K562 (cell line): Measurements from ENCODE around the gene PCP2. TPM values are rescaled to one million over a fixed set of nuclear protein-coding genes. Genes with fewer than 3 reads are reported as not detected.

Experiments used
- ATAC-seq: fragments of 200-7000 bp; cut with Tn5 transposase; 3 replicates; pipeline ENCODE4 v1.9.1; 2020; ENCODE audit warnings: moderate library complexity
- BruUV-seq: library from RNA; stranded (reverse); fragments of 400-500 nt; replicated peaks from 2 replicates; lab custom pipeline; 2021; lab: Mats Ljungman, UMichigan
- CTCF ChIA-PET: fragments of 300-600 bp; formaldehyde crosslinking; extraction: SDS; loops from one replicate; lab custom pipeline; 2021; ENCODE audit warnings: low intra/inter-chr PET ratio; lab: Yijun Ruan, JAX
- POLR2A ChIA-PET: fragments of 300-600, 350-650 bp; sonication (Branson Sonifier 250); formaldehyde crosslinking; extraction: SDS; loops from one replicate; lab custom pipeline; 2021; ENCODE audit warnings: antibody characterized with exemption, inconsistent platforms; lab: Yijun Ruan, JAX
- DNase-seq, 4 experiments: peaks; one replicate each; pipeline versions ENCODE4 v3.0.0 to v3.0.0-alpha.2; 2011 to 2018; ENCODE audit warnings: low spot score in 3 of 4, mixed read lengths in 3 of 4; ENCODE audit errors: extremely low read depth in 1 of 4
- FAIRE-seq: peaks from 2 replicates; lab custom pipeline; 2011; peaks lifted over from hg19 to GRCh38; lab: Jason Lieb, UNC
- H2AFZ ChIP-seq: 2 replicates; pipeline ENCODE4 v1.6.0; 2011; ENCODE audit warnings: low read depth, low read length, control low read depth, inconsistent platforms
- H3K27ac ChIP-seq: fragments of 200-600 bp; 3 replicates; pipeline ENCODE4 v1.8.0; 2011; ENCODE audit warnings: low read depth, mild to moderate bottlenecking, control low read depth, inconsistent platforms, low read length, moderate library complexity, mixed read lengths; ENCODE audit errors: extremely low read depth
- H3K27me3 ChIP-seq, 2 experiments: fragments of 300-600 bp in 1 of 2; 2 replicates in 1 of 2; 3 replicates in 1 of 2; pipeline versions ENCODE4 v1.6.0 to v1.8.0; 2011; ENCODE audit warnings: inconsistent platforms in 2 of 2, low read length in 2 of 2, mild to moderate bottlenecking in 1 of 2, mixed read lengths in 1 of 2, moderate library complexity in 1 of 2; ENCODE audit not compliant: control insufficient read depth in 2 of 2, insufficient read depth in 2 of 2
- H3K36me3 ChIP-seq: fragments of 300-600 bp; 3 replicates; pipeline ENCODE4 v1.8.0; 2011; ENCODE audit warnings: mild to moderate bottlenecking, low read length, inconsistent platforms; ENCODE audit not compliant: control insufficient read depth, insufficient read depth
- H3K4me1 ChIP-seq, 2 experiments: fragments of 200-600 bp in 1 of 2; replicated peaks in 1 of 2; 2 replicates in 1 of 2; 3 replicates in 1 of 2; pipeline versions ENCODE4 v1.5.1 to v1.8.0; 2011; ENCODE audit warnings: inconsistent platforms in 2 of 2, low read length in 2 of 2, mild to moderate bottlenecking in 1 of 2, mixed read lengths in 1 of 2, moderate library complexity in 1 of 2; ENCODE audit not compliant: control insufficient read depth in 2 of 2, insufficient read depth in 2 of 2
- H3K4me2 ChIP-seq: 2 replicates; pipeline ENCODE4 v1.6.1; 2011; ENCODE audit warnings: low read length, control low read depth, inconsistent platforms, mixed read lengths; ENCODE audit not compliant: insufficient read depth
- H3K4me3 ChIP-seq: fragments of 200-600 bp; sonication (generic), shearing (Covaris generic); 2 replicates; pipeline ENCODE4 v1.5.1; 2016; ENCODE audit warnings: control low read depth, inconsistent platforms
- H3K79me2 ChIP-seq: fragments of 200-600 bp; 3 replicates; pipeline ENCODE4 v1.8.0; 2011; ENCODE audit warnings: low read length, inconsistent platforms; ENCODE audit not compliant: control insufficient read depth, insufficient read depth
- H3K9ac ChIP-seq, 2 experiments: 2 replicates each; pipeline versions ENCODE4 v1.6.0 to v1.6.1; 2011; ENCODE audit warnings: low read depth in 2 of 2, low read length in 2 of 2, control low read depth in 1 of 2, inconsistent platforms in 1 of 2, mild to moderate bottlenecking in 1 of 2, mixed read lengths in 1 of 2; ENCODE audit not compliant: insufficient read depth in 1 of 2
- H3K9me1 ChIP-seq: one replicate; pipeline ENCODE4 v1.6.0; 2011; ENCODE audit warnings: inconsistent platforms, mild to moderate bottlenecking, low read length, moderate library complexity; ENCODE audit not compliant: control insufficient read depth, insufficient read depth
- H3K9me3 ChIP-seq: replicated peaks from 2 replicates; pipeline ENCODE4 v1.5.1; 2011; ENCODE audit warnings: low read depth, low read length, inconsistent platforms; ENCODE audit not compliant: control insufficient read depth, insufficient read depth
- H4K20me1 ChIP-seq: replicated peaks from 2 replicates; pipeline ENCODE4 v1.6.1; 2011; ENCODE audit warnings: low read length, inconsistent platforms, mixed read lengths; ENCODE audit not compliant: control insufficient read depth, insufficient read depth
- BCL6 ChIP-seq: fragments of 250-450 bp; sonication (Bioruptor Pico); IDR thresholded peaks from 2 replicates; pipeline ENCODE4 v1.4.0; 2020
- CEBPG ChIP-seq, 3 experiments: fragments of 200-800 bp in 1 of 3; sonication (Bioruptor generic) in 1 of 3; sonication (generic) in 1 of 3; formaldehyde crosslinking in 1 of 3; IDR thresholded peaks in 2 of 3; conservative IDR thresholded peaks in 1 of 3; 2 replicates each; pipeline versions ENCODE4 v1.6.1 to v1.8.0; 2016 to 2022; ENCODE audit warnings: missing compliant biosample characterization in 2 of 3, missing genetic modification characterization in 2 of 3, mild to moderate bottlenecking in 1 of 3, missing genetic modification reagents in 1 of 3
- E2F4 ChIP-seq: sonication (generic); formaldehyde crosslinking; IDR thresholded peaks from 2 replicates; pipeline ENCODE4 v1.8.0; 2022; ENCODE audit warnings: mild to moderate bottlenecking, low read depth, missing genetic modification reagents
- ERF ChIP-seq: fragments of 450-650 bp; formaldehyde crosslinking; IDR thresholded peaks from 2 replicates; pipeline ENCODE4 v1.4.0; 2020; ENCODE audit warnings: mild to moderate bottlenecking, mixed read lengths
- ETV1 ChIP-seq: fragments of 450-650 bp; conservative IDR thresholded peaks from 2 replicates; pipeline ENCODE4 v1.6.1; 2016; ENCODE audit warnings: missing genetic modification characterization, control low read depth, low read depth, missing compliant biosample characterization
- HDGF ChIP-seq: fragments of 450-650 bp; IDR thresholded peaks from 2 replicates; pipeline ENCODE4 v1.6.1; 2016
- JUNB ChIP-seq: fragments of 450-650 bp; formaldehyde crosslinking; conservative IDR thresholded peaks from 2 replicates; pipeline ENCODE4 v1.4.0; 2020; ENCODE audit warnings: mild to moderate bottlenecking
- KLF1 ChIP-seq: fragments of 450-650 bp; IDR thresholded peaks from 2 replicates; pipeline ENCODE4 v1.6.1; 2016; ENCODE audit warnings: missing genetic modification characterization, missing compliant biosample characterization
- LARP7 ChIP-seq: fragments of 450-650 bp; IDR thresholded peaks from 2 replicates; pipeline ENCODE4 v1.6.1; 2016
- NR1H2 ChIP-seq: sonication (generic); formaldehyde crosslinking; IDR thresholded peaks from 2 replicates; pipeline ENCODE4 v1.4.0; 2020; ENCODE audit warnings: mild to moderate bottlenecking, missing genetic modification reagents
- RNF219 ChIP-seq: fragments of 250-450 bp; sonication (Bioruptor Pico); IDR thresholded peaks from 2 replicates; pipeline ENCODE4 v1.5.0; 2022; ENCODE audit warnings: mild to moderate bottlenecking
- WHSC1 ChIP-seq: IDR thresholded peaks from one replicate; pipeline ENCODE4 v1.6.1; 2012; ENCODE audit warnings: low read length, control low read depth, inconsistent platforms
- ZBTB17 ChIP-seq: fragments of 450-650 bp; formaldehyde crosslinking; IDR thresholded peaks from 2 replicates; pipeline ENCODE4 v1.4.0; 2020; ENCODE audit warnings: mild to moderate bottlenecking
- ZKSCAN3 ChIP-seq: fragments of 250-450 bp; sonication (Bioruptor Pico); IDR thresholded peaks from 2 replicates; pipeline ENCODE4 v1.4.0; 2020
- ZNF668 ChIP-seq: fragments of 250-450 bp; sonication (Bioruptor Pico); IDR thresholded peaks from 2 replicates; pipeline ENCODE4 v1.8.0; 2022; ENCODE audit warnings: mild to moderate bottlenecking, inconsistent platforms
- ZSCAN29 ChIP-seq: fragments of 450-650 bp; IDR thresholded peaks from 2 replicates; pipeline ENCODE4 v1.6.1; 2017
- WGBS: fragments of 100-300 bp; shearing (Covaris generic); methylation state at CpG from one replicate; pipeline ENCODE4 v1.1.6; 2016; ENCODE audit warnings: low coverage, mixed read lengths; ENCODE audit not compliant: insufficient coverage; ENCODE audit errors: missing lambda C conversion rate; 5-methylcytosine and 5-hydroxymethylcytosine counted together
- in situ Hi-C: fragments of 300-500 bp; cut with MboI; formaldehyde crosslinking; loops from 4 replicates; pipeline ENCODE4 v1.15.0; 2018; ENCODE audit warnings: inconsistent platforms, mixed read lengths
- intact Hi-C: fragments of 100-400 bp; cut with micrococcal nuclease; formaldehyde crosslinking; loops from 2 replicates; pipeline ENCODE4 v1.14.2; 2022
- polyA plus RNA-seq, 8 experiments: library from polyadenylated mRNA; depleted of rRNA in 4 of 8; stranded (reverse) in 5 of 8; unstranded in 3 of 8; fragments of >200 nt; fragmentation: Nextera tagmentation in 2 of 8; fragmentation: Illumina TruSeq in 1 of 8; extraction: Ambion mirVana in 2 of 8; extraction: Trizol in 1 of 8; gene quantifications; 2 replicates each; pipeline versions ENCODE4 v1.2.1 to v1.2.3, GENCODE V29; 2011 to 2014; ENCODE audit warnings: inconsistent platforms in 1 of 8, missing spikeins in 1 of 8
- total RNA-seq, 7 experiments: library from RNA; depleted of rRNA in 6 of 7; stranded (reverse); fragments of >200 nt in 6 of 7; fragmentation: Illumina TruSeq in 2 of 7; extraction: Trizol in 2 of 7; gene quantifications; 2 replicates each; pipeline versions ENCODE4 v1.2.1 to v1.2.3, GENCODE V29; 2011 to 2021; ENCODE audit warnings: low replicate concordance in 1 of 7
- TF ChIP-seq, protein P1 (sequence below): fragments of 250-450 bp; sonication (Bioruptor Pico); IDR thresholded peaks from 2 replicates; pipeline ENCODE4 v1.6.1; 2021; ENCODE audit warnings: mild to moderate bottlenecking
- TF ChIP-seq, protein P2 (sequence below): fragments of 150-350 bp; conservative IDR thresholded peaks from 2 replicates; pipeline ENCODE4 v1.6.1; 2014; ENCODE audit warnings: low read length

Gene PCP2
- total and polyA plus RNA-seq, 9 of the 15 experiments (the other 6 are each of a cell fraction or from before 2014, with no cell fraction given): 0.17 to 1.3 (median 0.49) TPM; not detected in 3

DNA sequence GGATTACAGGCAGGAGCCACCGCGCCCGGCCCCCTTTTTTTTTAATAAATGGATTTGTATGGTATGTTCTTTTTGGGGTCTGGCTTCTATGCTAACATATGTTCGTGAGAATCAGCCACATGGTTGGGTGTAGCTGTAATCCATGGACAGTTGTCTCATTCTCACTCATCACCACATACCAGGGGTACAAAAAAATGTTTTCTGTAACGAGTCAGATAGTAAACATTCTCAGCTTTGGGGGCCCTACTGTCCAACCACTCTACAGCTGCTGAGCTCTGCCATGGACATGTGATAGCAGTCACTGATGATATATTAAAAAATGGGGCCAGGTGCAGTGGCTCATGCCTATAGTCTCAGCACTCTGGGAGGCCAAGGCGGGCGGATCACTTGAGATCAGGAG lies 30.2 kb upstream of the PCP2 start:
- FAIRE-seq: no peak
- H3K9me3 ChIP-seq: no peaks in the 10 kb centered on the region
- intact Hi-C loops (no loop called here), in situ Hi-C loops (no loop called here)
- BruUV-seq: no TSS peak
- POLR2A ChIA-PET: interaction anchor here (0.7 to 1.3 kb wide), 3 partner anchors 10 to 34 kb away, joined by 3 to 4 read pairs (median 3); partner anchors contain the start of gene PET100
- H3K4me3 ChIP-seq: no peak overlapping the region
- WGBS: 40% methylated on average over 7 of the region's 7 CpGs
- H3K9ac ChIP-seq: no peak overlapping the region
- H3K36me3 ChIP-seq: no peaks in the 10 kb centered on the region
- CTCF ChIA-PET: no interaction called here
- no peaks in the 10 kb centered on the region for H3K4me1 ChIP-seq
- H3K9me1 ChIP-seq: no peaks in the 10 kb centered on the region
- no peaks in the 10 kb centered on the region for H3K79me2 ChIP-seq
- no peak overlapping the region for H3K4me2 ChIP-seq
- H4K20me1 ChIP-seq: no peaks in the 10 kb centered on the region
- peaks cover 12 to 21% of the 10 kb centered on the region in 2 experiments; a peak in 4 of 5 replicates for H3K27me3 ChIP-seq
- no peak overlapping the region for H2AFZ ChIP-seq
- no peak for DNase-seq
- ATAC-seq: no peak
- H3K27ac ChIP-seq: no peak overlapping the region
- TF ChIP-seq ZKSCAN3 (no peak), E2F4 (no peak), WHSC1 (no peak), ETV1 (tag) (no peak), HDGF (no peak), KLF1 (tag) (no peak), ZBTB17 (no peak), ERF (no peak), NR1H2 (CRISPR knock-in tag) (no peak), CEBPG (CRISPR knock-in tag; IDR thresholded peaks at IDR 0.05) (no peak), CEBPG (tag; conservative IDR thresholded peaks at IDR 0.05 in 1 of 2, IDR thresholded peaks at IDR 0.05 in 1 of 2) (no peak), ZSCAN29 (no peak), ZNF668 (CRISPR knock-in tag) (no peak), JUNB (CRISPR knock-in tag) (no peak), RNF219 (CRISPR knock-in tag) (no peak), BCL6 (no peak), LARP7 (no peak)
- TF ChIP-seq, protein P1, sequence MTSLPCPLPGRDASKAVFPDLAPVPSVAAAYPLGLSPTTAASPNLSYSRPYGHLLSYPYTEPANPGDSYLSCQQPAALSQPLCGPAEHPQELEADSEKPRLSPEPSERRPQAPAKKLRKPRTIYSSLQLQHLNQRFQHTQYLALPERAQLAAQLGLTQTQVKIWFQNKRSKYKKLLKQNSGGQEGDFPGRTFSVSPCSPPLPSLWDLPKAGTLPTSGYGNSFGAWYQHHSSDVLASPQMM (CRISPR knock-in tag): no peak
- TF ChIP-seq, protein P2, sequence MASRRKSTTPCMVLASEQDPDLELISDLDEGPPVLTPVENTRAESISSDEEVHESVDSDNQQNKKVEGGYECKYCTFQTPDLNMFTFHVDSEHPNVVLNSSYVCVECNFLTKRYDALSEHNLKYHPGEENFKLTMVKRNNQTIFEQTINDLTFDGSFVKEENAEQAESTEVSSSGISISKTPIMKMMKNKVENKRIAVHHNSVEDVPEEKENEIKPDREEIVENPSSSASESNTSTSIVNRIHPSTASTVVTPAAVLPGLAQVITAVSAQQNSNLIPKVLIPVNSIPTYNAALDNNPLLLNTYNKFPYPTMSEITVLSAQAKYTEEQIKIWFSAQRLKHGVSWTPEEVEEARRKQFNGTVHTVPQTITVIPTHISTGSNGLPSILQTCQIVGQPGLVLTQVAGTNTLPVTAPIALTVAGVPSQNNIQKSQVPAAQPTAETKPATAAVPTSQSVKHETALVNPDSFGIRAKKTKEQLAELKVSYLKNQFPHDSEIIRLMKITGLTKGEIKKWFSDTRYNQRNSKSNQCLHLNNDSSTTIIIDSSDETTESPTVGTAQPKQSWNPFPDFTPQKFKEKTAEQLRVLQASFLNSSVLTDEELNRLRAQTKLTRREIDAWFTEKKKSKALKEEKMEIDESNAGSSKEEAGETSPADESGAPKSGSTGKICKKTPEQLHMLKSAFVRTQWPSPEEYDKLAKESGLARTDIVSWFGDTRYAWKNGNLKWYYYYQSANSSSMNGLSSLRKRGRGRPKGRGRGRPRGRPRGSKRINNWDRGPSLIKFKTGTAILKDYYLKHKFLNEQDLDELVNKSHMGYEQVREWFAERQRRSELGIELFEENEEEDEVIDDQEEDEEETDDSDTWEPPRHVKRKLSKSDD: no peak
